ENCODE results near the gene IER3.

DNA sequence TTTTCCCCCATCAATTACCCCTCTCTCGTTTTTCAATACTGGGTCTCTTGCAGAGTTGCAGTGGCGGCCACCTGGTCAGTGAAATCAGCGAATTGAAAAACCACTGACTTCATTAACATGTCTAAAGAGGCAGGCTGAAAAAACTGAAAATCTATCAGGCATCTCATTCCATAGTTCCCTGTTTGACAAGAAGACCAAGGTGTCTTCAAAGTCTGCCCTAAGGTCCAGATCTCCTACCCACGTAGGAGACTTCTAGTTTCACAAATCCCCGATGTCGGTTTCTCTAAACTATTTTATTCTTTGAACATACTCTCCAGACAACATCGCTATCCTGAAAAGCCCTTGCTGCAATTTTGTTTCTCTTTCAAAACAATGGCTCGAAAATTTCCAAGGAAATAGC lies 25.0 kb downstream of the IER3 start:
- TF ChIP-seq, protein P1, sequence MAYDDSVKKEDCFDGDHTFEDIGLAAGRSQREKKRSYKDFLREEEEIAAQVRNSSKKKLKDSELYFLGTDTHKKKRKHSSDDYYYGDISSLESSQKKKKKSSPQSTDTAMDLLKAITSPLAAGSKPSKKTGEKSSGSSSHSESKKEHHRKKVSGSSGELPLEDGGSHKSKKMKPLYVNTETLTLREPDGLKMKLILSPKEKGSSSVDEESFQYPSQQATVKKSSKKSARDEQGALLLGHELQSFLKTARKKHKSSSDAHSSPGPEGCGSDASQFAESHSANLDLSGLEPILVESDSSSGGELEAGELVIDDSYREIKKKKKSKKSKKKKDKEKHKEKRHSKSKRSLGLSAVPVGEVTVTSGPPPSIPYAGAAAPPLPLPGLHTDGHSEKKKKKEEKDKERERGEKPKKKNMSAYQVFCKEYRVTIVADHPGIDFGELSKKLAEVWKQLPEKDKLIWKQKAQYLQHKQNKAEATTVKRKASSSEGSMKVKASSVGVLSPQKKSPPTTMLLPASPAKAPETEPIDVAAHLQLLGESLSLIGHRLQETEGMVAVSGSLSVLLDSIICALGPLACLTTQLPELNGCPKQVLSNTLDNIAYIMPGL (CRISPR knock-in tag; IDR thresholded peaks at IDR 0.05): no peak
- TF ChIP-seq ZBTB1 (CRISPR knock-in tag; IDR thresholded peaks at IDR 0.05; ENCODE audit: borderline replicate concordance, low read depth): no peak
- no peak for TF ChIP-seq ZNF780A (CRISPR knock-in tag; IDR thresholded peaks at IDR 0.05)
- TF ChIP-seq TAF1 (IDR thresholded peaks at IDR 0.05; ENCODE audit: control insufficient read depth, extremely low read depth, insufficient read depth, low read length, severe bottlenecking): no peak
- no peak for TF ChIP-seq PYGO2 (tag; IDR thresholded peaks at IDR 0.05)
- TF ChIP-seq, protein P2, sequence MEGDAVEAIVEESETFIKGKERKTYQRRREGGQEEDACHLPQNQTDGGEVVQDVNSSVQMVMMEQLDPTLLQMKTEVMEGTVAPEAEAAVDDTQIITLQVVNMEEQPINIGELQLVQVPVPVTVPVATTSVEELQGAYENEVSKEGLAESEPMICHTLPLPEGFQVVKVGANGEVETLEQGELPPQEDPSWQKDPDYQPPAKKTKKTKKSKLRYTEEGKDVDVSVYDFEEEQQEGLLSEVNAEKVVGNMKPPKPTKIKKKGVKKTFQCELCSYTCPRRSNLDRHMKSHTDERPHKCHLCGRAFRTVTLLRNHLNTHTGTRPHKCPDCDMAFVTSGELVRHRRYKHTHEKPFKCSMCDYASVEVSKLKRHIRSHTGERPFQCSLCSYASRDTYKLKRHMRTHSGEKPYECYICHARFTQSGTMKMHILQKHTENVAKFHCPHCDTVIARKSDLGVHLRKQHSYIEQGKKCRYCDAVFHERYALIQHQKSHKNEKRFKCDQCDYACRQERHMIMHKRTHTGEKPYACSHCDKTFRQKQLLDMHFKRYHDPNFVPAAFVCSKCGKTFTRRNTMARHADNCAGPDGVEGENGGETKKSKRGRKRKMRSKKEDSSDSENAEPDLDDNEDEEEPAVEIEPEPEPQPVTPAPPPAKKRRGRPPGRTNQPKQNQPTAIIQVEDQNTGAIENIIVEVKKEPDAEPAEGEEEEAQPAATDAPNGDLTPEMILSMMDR (IDR thresholded peaks at IDR 0.05 in 2 of 3, conservative IDR thresholded peaks at IDR 0.05 in 1 of 3; ENCODE audit: insufficient read depth in 2 of 3, low read depth in 1 of 3, low read length in 3 of 3): no peak
- TF ChIP-seq, protein P3, sequence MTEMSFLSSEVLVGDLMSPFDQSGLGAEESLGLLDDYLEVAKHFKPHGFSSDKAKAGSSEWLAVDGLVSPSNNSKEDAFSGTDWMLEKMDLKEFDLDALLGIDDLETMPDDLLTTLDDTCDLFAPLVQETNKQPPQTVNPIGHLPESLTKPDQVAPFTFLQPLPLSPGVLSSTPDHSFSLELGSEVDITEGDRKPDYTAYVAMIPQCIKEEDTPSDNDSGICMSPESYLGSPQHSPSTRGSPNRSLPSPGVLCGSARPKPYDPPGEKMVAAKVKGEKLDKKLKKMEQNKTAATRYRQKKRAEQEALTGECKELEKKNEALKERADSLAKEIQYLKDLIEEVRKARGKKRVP (CRISPR knock-in tag; IDR thresholded peaks at IDR 0.05): no peak
- TF ChIP-seq, protein P4, sequence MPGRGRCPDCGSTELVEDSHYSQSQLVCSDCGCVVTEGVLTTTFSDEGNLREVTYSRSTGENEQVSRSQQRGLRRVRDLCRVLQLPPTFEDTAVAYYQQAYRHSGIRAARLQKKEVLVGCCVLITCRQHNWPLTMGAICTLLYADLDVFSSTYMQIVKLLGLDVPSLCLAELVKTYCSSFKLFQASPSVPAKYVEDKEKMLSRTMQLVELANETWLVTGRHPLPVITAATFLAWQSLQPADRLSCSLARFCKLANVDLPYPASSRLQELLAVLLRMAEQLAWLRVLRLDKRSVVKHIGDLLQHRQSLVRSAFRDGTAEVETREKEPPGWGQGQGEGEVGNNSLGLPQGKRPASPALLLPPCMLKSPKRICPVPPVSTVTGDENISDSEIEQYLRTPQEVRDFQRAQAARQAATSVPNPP (IDR thresholded peaks at IDR 0.05; ENCODE audit: borderline replicate concordance, insufficient read depth, insufficient read length): no peak
- no peak for TF ChIP-seq ZNF436 (CRISPR knock-in tag; IDR thresholded peaks at IDR 0.05)
- no peak for TF ChIP-seq ZFP30 (CRISPR knock-in tag; IDR thresholded peaks at IDR 0.05; ENCODE audit: borderline replicate concordance)
- TF ChIP-seq LCOR (CRISPR knock-in tag; IDR thresholded peaks at IDR 0.05): no peak
- TF ChIP-seq POLR2AphosphoS5 (IDR thresholded peaks at IDR 0.05; ENCODE audit: control insufficient read depth, insufficient read depth, low read depth, low read length): no peak
- TF ChIP-seq ZKSCAN1 (IDR thresholded peaks at IDR 0.05; ENCODE audit: low read depth, low read length): no peak
- TF ChIP-seq, protein P5, sequence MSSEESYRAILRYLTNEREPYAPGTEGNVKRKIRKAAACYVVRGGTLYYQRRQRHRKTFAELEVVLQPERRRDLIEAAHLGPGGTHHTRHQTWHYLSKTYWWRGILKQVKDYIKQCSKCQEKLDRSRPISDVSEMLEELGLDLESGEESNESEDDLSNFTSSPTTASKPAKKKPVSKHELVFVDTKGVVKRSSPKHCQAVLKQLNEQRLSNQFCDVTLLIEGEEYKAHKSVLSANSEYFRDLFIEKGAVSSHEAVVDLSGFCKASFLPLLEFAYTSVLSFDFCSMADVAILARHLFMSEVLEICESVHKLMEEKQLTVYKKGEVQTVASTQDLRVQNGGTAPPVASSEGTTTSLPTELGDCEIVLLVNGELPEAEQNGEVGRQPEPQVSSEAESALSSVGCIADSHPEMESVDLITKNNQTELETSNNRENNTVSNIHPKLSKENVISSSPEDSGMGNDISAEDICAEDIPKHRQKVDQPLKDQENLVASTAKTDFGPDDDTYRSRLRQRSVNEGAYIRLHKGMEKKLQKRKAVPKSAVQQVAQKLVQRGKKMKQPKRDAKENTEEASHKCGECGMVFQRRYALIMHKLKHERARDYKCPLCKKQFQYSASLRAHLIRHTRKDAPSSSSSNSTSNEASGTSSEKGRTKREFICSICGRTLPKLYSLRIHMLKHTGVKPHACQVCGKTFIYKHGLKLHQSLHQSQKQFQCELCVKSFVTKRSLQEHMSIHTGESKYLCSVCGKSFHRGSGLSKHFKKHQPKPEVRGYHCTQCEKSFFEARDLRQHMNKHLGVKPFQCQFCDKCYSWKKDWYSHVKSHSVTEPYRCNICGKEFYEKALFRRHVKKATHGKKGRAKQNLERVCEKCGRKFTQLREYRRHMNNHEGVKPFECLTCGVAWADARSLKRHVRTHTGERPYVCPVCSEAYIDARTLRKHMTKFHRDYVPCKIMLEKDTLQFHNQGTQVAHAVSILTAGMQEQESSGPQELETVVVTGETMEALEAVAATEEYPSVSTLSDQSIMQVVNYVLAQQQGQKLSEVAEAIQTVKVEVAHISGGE (CRISPR knock-in tag; IDR thresholded peaks at IDR 0.05): no peak
